IMR-90 (cell line): ENCODE data around the gene MEGF9. TPM values are rescaled to one million over a fixed set of nuclear protein-coding genes. Genes with fewer than 3 reads are reported as not detected.
A peak's percentile ranks its signal among the peaks of the same experiment; 100 is the strongest.

Source experiments
- ATAC-seq: fragments of 200-7000 bp; cut with Tn5 transposase; 2 replicates; pipeline ENCODE4 v1.9.1; 2020; ENCODE audit warnings: low read depth, mild to moderate bottlenecking, moderate library complexity
- BruUV-seq: library from RNA; stranded (reverse); fragments of 400-500 nt; replicated peaks from 2 replicates; lab custom pipeline; 2021; lab: Mats Ljungman, UMichigan
- CTCF ChIA-PET: fragments of 300-600 bp; formaldehyde crosslinking; extraction: SDS; loops from one replicate; lab custom pipeline; 2021; ENCODE audit warnings: antibody characterized with exemption; lab: Yijun Ruan, JAX
- POLR2A ChIA-PET: fragments of 300-600 bp; sonication (Branson Sonifier 250); formaldehyde crosslinking; loops from one replicate; lab custom pipeline; 2022; ENCODE audit warnings: antibody characterized with exemption; ENCODE audit not compliant: unreplicated experiment; lab: Charles Lee
- DNase-seq: peaks from one replicate; pipeline ENCODE4 v3.0.0; 2013
- H2AFZ ChIP-seq: replicated peaks from 2 replicates; pipeline ENCODE3; 2013; ENCODE audit warnings: low read length, mild to moderate bottlenecking; ENCODE audit not compliant: poor library complexity
- H2AK5ac ChIP-seq: 2 replicates; pipeline ENCODE4 v1.6.1; 2013; ENCODE audit warnings: low read depth, low read length, inconsistent platforms
- H2AK9ac ChIP-seq: replicated peaks from 2 replicates; pipeline ENCODE3; 2013; ENCODE audit warnings: mild to moderate bottlenecking, low read depth, low read length, moderate library complexity; ENCODE audit not compliant: poor library complexity
- H2BK120ac ChIP-seq: 2 replicates; pipeline ENCODE4 v1.6.1; 2013; ENCODE audit warnings: low read depth, low read length, inconsistent platforms
- H2BK15ac ChIP-seq: 3 replicates; pipeline ENCODE4 v1.6.1; 2013; ENCODE audit warnings: low read depth, low read length, inconsistent platforms
- H2BK20ac ChIP-seq: 2 replicates; pipeline ENCODE4 v1.6.1; 2013; ENCODE audit warnings: low read depth, mild to moderate bottlenecking, inconsistent platforms, low read length, moderate library complexity
- H2BK5ac ChIP-seq: 2 replicates; pipeline ENCODE4 v1.6.1; 2013; ENCODE audit warnings: mild to moderate bottlenecking, low read depth, low read length, inconsistent platforms; ENCODE audit not compliant: poor library complexity, severe bottlenecking
- H3K14ac ChIP-seq: replicated peaks from 2 replicates; pipeline ENCODE4 v1.6.1; 2013; ENCODE audit warnings: low read depth, low read length, inconsistent platforms
- H3K18ac ChIP-seq: 2 replicates; pipeline ENCODE4 v1.6.1; 2013; ENCODE audit warnings: low read depth, low read length, control low read depth
- H3K23ac ChIP-seq: 2 replicates; pipeline ENCODE4 v1.6.1; 2013; ENCODE audit warnings: low read depth, low read length, inconsistent platforms
- H3K27ac ChIP-seq: 2 replicates; pipeline ENCODE4 v1.5.1; 2013; ENCODE audit warnings: mild to moderate bottlenecking, control low read depth, low read length; ENCODE audit not compliant: insufficient read depth
- H3K27me3 ChIP-seq: 2 replicates; pipeline ENCODE4 v1.6.1; 2013; ENCODE audit warnings: low read length; ENCODE audit not compliant: control insufficient read depth, insufficient read depth
- H3K36me3 ChIP-seq: 2 replicates; pipeline ENCODE4 v1.6.1; 2013; ENCODE audit warnings: low read length, mixed read lengths; ENCODE audit not compliant: control insufficient read depth, insufficient read depth
- H3K4ac ChIP-seq: 2 replicates; pipeline ENCODE4 v1.6.1; 2013; ENCODE audit warnings: low read depth, low read length, inconsistent platforms
- H3K4me1 ChIP-seq: 2 replicates; pipeline ENCODE4 v1.6.1; 2013; ENCODE audit warnings: low read length, mixed read lengths; ENCODE audit not compliant: control insufficient read depth, insufficient read depth
- H3K4me2 ChIP-seq: 2 replicates; pipeline ENCODE4 v1.6.1; 2013; ENCODE audit warnings: low read depth, mild to moderate bottlenecking, control low read depth, low read length, moderate library complexity
- H3K4me3 ChIP-seq: 2 replicates; pipeline ENCODE4 v1.5.1; 2013; ENCODE audit warnings: low read depth, mild to moderate bottlenecking, control low read depth, low read length, moderate library complexity; ENCODE audit not compliant: insufficient read depth
- H3K56ac ChIP-seq: 2 replicates; pipeline ENCODE4 v1.6.1; 2013; ENCODE audit warnings: low read length, inconsistent platforms; ENCODE audit not compliant: insufficient read depth; ENCODE audit errors: extremely low read depth
- H3K79me1 ChIP-seq, 2 experiments: 2 replicates each; pipeline ENCODE4 v1.6.1; 2013; ENCODE audit warnings: low read length in 2 of 2, inconsistent platforms in 1 of 2, low read depth in 1 of 2
- H3K9ac ChIP-seq: 2 replicates; pipeline ENCODE4 v1.6.1; 2013; ENCODE audit warnings: low read depth, low read length, control low read depth
- H3K9me1 ChIP-seq: 2 replicates; pipeline ENCODE4 v1.6.1; 2013; ENCODE audit warnings: low read length, inconsistent platforms; ENCODE audit not compliant: insufficient read depth
- H3K9me3 ChIP-seq: 2 replicates; pipeline ENCODE4 v1.6.1; 2013; ENCODE audit warnings: low read length; ENCODE audit not compliant: control insufficient read depth, insufficient read depth
- H4K20me1 ChIP-seq: 2 replicates; pipeline ENCODE4 v1.6.1; 2013; ENCODE audit warnings: low read length, inconsistent platforms; ENCODE audit not compliant: insufficient read depth
- H4K5ac ChIP-seq: 2 replicates; pipeline ENCODE4 v1.6.1; 2013; ENCODE audit warnings: mild to moderate bottlenecking, low read depth, low read length, control low read depth
- H4K8ac ChIP-seq, 2 experiments: 2 replicates each; pipeline ENCODE4 v1.6.1; 2013; ENCODE audit warnings: low read depth in 2 of 2, low read length in 2 of 2, control low read depth in 1 of 2, inconsistent platforms in 1 of 2
- H4K91ac ChIP-seq: 2 replicates; pipeline ENCODE4 v1.6.1; 2013; ENCODE audit warnings: low read depth, low read length, inconsistent platforms; ENCODE audit not compliant: insufficient read depth
- CEBPB ChIP-seq: IDR thresholded peaks from 2 replicates; pipeline ENCODE4 v1.6.1; 2012; ENCODE audit warnings: low read depth, low read length, improper control_type of control experiment
- FOS ChIP-seq: fragments of 150-350 bp; IDR thresholded peaks from 2 replicates; pipeline ENCODE4 v1.6.1; 2016; ENCODE audit warnings: low read depth, low read length
- MAFK ChIP-seq: IDR thresholded peaks from 2 replicates; pipeline ENCODE4 v1.6.1; 2012; ENCODE audit warnings: low read depth, low read length, improper control_type of control experiment
- RFX5 ChIP-seq: IDR thresholded peaks from 2 replicates; pipeline ENCODE4 v1.8.0; 2012; ENCODE audit warnings: low read depth, mild to moderate bottlenecking, low read length, moderate library complexity
- WGBS, 2 experiments: methylation state at CpG; one replicate each; pipeline versions ENCODE4 v1.1.5 to v1.1.7; 2013; ENCODE audit warnings: missing lambda C conversion rate in 2 of 2; ENCODE audit not compliant: insufficient read length in 1 of 2; ENCODE audit errors: extremely low coverage in 2 of 2; 5-methylcytosine and 5-hydroxymethylcytosine counted together
- dilution Hi-C: fragments of 300-500 bp; cut with HindIII; formaldehyde crosslinking; loops from one replicate; pipeline ENCODE4 v1.14.3; 2018; ENCODE audit warnings: low sequenced_read_pairs; ENCODE audit not compliant: unreplicated experiment
- in situ Hi-C: fragments of 300-500 bp; cut with MboI; formaldehyde crosslinking; loops from 3 replicates; pipeline ENCODE4 v1.14.3; 2019; ENCODE audit warnings: low sequenced_read_pairs, inconsistent platforms, mixed read lengths
- intact Hi-C: fragments of 100-400 bp; cut with micrococcal nuclease; formaldehyde crosslinking; loops from 2 replicates; pipeline ENCODE4 v1.10.0; 2022
- polyA plus RNA-seq, 3 experiments: library from polyadenylated mRNA; depleted of rRNA; stranded (reverse); fragments of >200 nt; gene quantifications; 2 replicates each; pipeline ENCODE4 v1.2.3, GENCODE V29; 2012; ENCODE audit warnings: low replicate concordance in 1 of 3
- total RNA-seq: library from RNA; depleted of rRNA; stranded (reverse); fragments of >200 nt; gene quantifications from 2 replicates; pipeline ENCODE4 v1.2.3, GENCODE V29; 2012
- TF ChIP-seq, protein P1 (sequence below): fragments of 150-350 bp; IDR thresholded peaks from 2 replicates; pipeline ENCODE4 v1.6.1; 2017; ENCODE audit warnings: mild to moderate bottlenecking, antibody characterized with exemption, low read length, low read depth
- TF ChIP-seq, protein P2 (sequence below): conservative IDR thresholded peaks from 2 replicates; pipeline ENCODE4 v1.5.1; 2012; ENCODE audit warnings: mild to moderate bottlenecking, low read depth, low read length, improper control_type of control experiment

MEGF9 gene
- total and polyA plus RNA-seq, 2 of the 4 experiments (the other 2 are of a cell fraction) = 3.4 TPM

DNA sequence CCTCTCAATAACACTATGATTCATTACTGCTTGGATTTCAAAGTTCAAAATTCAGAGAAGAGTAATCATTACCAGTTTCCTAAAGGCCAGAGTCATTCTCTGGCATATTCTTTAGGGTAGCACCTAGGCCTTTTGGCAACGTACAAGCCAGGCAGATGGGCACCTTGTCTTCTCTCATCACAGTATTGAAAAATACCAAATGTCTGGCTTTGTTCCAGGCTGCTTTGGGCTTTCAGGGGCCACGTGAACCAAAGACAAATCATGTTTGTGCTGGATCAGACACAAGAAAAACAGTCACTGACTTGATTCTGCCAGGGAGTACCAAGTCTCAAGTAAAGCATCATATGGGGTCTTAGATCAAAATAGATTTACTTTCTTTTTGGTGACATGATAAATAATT, 15.5 kb downstream of the MEGF9 start:
- peaks cover 7 to 41% of the 10 kb centered on the region in 2 experiments for H3K79me1 ChIP-seq
- dilution Hi-C loops = no loop called here
- no peak overlapping the region for H3K18ac ChIP-seq
- H3K27ac ChIP-seq = 0 out of 2 replicates have a peak overlapping the region, but pooled peaks have one; percentile 31
- TF ChIP-seq, protein P1, sequence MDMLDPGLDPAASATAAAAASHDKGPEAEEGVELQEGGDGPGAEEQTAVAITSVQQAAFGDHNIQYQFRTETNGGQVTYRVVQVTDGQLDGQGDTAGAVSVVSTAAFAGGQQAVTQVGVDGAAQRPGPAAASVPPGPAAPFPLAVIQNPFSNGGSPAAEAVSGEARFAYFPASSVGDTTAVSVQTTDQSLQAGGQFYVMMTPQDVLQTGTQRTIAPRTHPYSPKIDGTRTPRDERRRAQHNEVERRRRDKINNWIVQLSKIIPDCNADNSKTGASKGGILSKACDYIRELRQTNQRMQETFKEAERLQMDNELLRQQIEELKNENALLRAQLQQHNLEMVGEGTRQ = no peak
- TF ChIP-seq CEBPB (no peak), RFX5 (no peak), FOS (no peak), MAFK (no peak)
- TF ChIP-seq, protein P2, sequence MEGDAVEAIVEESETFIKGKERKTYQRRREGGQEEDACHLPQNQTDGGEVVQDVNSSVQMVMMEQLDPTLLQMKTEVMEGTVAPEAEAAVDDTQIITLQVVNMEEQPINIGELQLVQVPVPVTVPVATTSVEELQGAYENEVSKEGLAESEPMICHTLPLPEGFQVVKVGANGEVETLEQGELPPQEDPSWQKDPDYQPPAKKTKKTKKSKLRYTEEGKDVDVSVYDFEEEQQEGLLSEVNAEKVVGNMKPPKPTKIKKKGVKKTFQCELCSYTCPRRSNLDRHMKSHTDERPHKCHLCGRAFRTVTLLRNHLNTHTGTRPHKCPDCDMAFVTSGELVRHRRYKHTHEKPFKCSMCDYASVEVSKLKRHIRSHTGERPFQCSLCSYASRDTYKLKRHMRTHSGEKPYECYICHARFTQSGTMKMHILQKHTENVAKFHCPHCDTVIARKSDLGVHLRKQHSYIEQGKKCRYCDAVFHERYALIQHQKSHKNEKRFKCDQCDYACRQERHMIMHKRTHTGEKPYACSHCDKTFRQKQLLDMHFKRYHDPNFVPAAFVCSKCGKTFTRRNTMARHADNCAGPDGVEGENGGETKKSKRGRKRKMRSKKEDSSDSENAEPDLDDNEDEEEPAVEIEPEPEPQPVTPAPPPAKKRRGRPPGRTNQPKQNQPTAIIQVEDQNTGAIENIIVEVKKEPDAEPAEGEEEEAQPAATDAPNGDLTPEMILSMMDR = no peak
- CTCF ChIA-PET = interaction anchor here (1.6 kb wide), 1 partner anchor 8 kb away, joined by 4 read pairs; no protein-coding TSS in a partner anchor
- H3K9me1 ChIP-seq = peaks cover 4% of the 10 kb centered on the region; the same call in 1 of the 2 replicates
- no peak overlapping the region for H2AK9ac ChIP-seq
- H4K8ac ChIP-seq = no peak overlapping the region
- peaks cover 12% of the 10 kb centered on the region for H3K4me1 ChIP-seq
- H3K23ac ChIP-seq = no peak overlapping the region
- no peaks in the 10 kb centered on the region for H3K9me3 ChIP-seq
- no peak for DNase-seq
- no peak overlapping the region for H3K4me2 ChIP-seq
- H3K56ac ChIP-seq = no peak overlapping the region
- H3K27me3 ChIP-seq = no peaks in the 10 kb centered on the region
- no peak overlapping the region for H2BK15ac ChIP-seq
- no peak for ATAC-seq
- H3K36me3 ChIP-seq = no peaks in the 10 kb centered on the region
- no peak overlapping the region for H2AFZ ChIP-seq
- POLR2A ChIA-PET = no interaction called here
- no peak overlapping the region for H4K5ac ChIP-seq
- no peak overlapping the region for H2BK20ac ChIP-seq
- H3K9ac ChIP-seq = no peak overlapping the region
- no peak overlapping the region for H3K4ac ChIP-seq
- no TSS peak for BruUV-seq
- no peak overlapping the region for H2BK120ac ChIP-seq
- peak overlapping the region; percentile 7 for H2BK5ac ChIP-seq
- 0 out of 2 replicates have a peak overlapping the region, but pooled peaks have one; percentile 48 for H4K91ac ChIP-seq
- peak overlapping the region; percentile 8; the same call in 1 of the 2 replicates for H2AK5ac ChIP-seq
- no peak overlapping the region for H3K14ac ChIP-seq
- H3K4me3 ChIP-seq = no peak overlapping the region
- H4K20me1 ChIP-seq = no peaks in the 10 kb centered on the region; the same call in 1 of the 2 replicates
- WGBS, 2 experiments = 17% methylated on average over 1 of the region's 2 CpGs; no CpG with 5 or more reads in 1 of the 2 experiments
- intact Hi-C loops = no loop called here
- in situ Hi-C loops = no loop called here
